ENCODE results near the gene PAX6.

- TF ChIP-seq, protein P1, sequence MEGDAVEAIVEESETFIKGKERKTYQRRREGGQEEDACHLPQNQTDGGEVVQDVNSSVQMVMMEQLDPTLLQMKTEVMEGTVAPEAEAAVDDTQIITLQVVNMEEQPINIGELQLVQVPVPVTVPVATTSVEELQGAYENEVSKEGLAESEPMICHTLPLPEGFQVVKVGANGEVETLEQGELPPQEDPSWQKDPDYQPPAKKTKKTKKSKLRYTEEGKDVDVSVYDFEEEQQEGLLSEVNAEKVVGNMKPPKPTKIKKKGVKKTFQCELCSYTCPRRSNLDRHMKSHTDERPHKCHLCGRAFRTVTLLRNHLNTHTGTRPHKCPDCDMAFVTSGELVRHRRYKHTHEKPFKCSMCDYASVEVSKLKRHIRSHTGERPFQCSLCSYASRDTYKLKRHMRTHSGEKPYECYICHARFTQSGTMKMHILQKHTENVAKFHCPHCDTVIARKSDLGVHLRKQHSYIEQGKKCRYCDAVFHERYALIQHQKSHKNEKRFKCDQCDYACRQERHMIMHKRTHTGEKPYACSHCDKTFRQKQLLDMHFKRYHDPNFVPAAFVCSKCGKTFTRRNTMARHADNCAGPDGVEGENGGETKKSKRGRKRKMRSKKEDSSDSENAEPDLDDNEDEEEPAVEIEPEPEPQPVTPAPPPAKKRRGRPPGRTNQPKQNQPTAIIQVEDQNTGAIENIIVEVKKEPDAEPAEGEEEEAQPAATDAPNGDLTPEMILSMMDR (conservative IDR thresholded peaks at IDR 0.05), result no peak
- no peak for TF ChIP-seq EZH2 (IDR thresholded peaks at IDR 0.05; ENCODE audit: low read depth)
These were observed 2.2 kb downstream of the PAX6 start for GRCh38 chr11:31808721-31809540.

Measured in PC-9 (cell line).